PC-3 (cell line): Measurements from ENCODE around the gene CTSE.

Source experiments
- CTCF ChIP-seq: fragments of 300-600 bp; sonication (generic); conservative IDR thresholded peaks from 2 replicates; pipeline ENCODE4 v1.5.1; 2017; ENCODE audit warnings: antibody characterized with exemption, low read depth, mild to moderate bottlenecking, low read length
- EZH2 ChIP-seq: fragments of 300-600 bp; sonication (generic); IDR thresholded peaks from one replicate; pipeline ENCODE4 v1.6.1; 2017; ENCODE audit warnings: antibody characterized with exemption, mild to moderate bottlenecking, low read length; ENCODE audit not compliant: unreplicated experiment

DNA sequence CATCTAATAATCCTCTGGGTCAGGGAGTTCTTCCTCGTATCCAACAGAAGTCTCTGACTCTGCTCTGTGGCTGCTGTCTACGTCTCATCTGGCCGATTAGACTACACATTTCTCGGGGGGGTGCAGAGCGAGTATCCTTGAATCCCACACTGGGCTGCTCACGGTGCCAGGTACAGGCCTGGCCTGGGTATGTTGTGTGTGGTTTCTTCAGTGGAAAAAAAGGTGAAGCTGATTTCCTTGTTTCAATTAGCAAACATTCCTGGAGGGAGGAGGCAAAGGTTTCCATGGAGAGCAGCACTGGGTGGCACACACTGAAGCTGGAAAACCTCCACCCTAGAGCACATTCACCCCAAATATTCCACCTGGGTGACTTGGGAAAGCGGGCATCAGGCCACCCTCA is 18.5 kb downstream of the CTSE start:
- TF ChIP-seq CTCF (no peak), EZH2 (no peak)
